Activated naive CD8-positive, alpha-beta T cell treated with anti-CD3 and anti-CD28 coated beads, Interleukin-2, amount 10 ng/mL, durations not matched to agents 7 days and 5 days (primary cell): ENCODE data around the gene FAM117A. TPM values are rescaled to one million over a fixed set of nuclear protein-coding genes. Genes with fewer than 3 reads are reported as not detected.

ENCODE experiments used
- ATAC-seq: fragments of 150-1000 bp; cut with Tn5 transposase; one replicate; pipeline ENCODE4 v1.10.0; 2021; ENCODE audit warnings: low read depth, moderate library complexity
- POLR2A ChIA-PET: fragments of 350-600 bp; sonication (Branson Sonifier 250); formaldehyde crosslinking; loops from one replicate; lab custom pipeline; 2021; ENCODE audit warnings: antibody characterized with exemption; lab: Charles Lee
- DNase-seq: peaks from one replicate; pipeline ENCODE4 v3.0.0; 2021
- H3K27ac Mint-ChIP-seq: one replicate; pipeline ENCODE4 v1.8.0; 2022; ENCODE audit warnings: mild to moderate bottlenecking, mixed read lengths
- H3K27me3 Mint-ChIP-seq: one replicate; pipeline ENCODE4 v1.8.0; 2022; ENCODE audit warnings: mild to moderate bottlenecking, moderate library complexity, mixed read lengths
- H3K36me3 Mint-ChIP-seq: one replicate; pipeline ENCODE4 v1.8.0; 2021; ENCODE audit warnings: mild to moderate bottlenecking, mixed read lengths
- H3K4me1 Mint-ChIP-seq: one replicate; pipeline ENCODE4 v1.8.0; 2021; ENCODE audit warnings: mixed read lengths
- H3K4me3 Mint-ChIP-seq: one replicate; pipeline ENCODE4 v1.8.0; 2022; ENCODE audit warnings: mild to moderate bottlenecking, moderate library complexity, mixed read lengths
- H3K9me3 Mint-ChIP-seq: one replicate; pipeline ENCODE4 v1.8.0; 2021; ENCODE audit warnings: mixed read lengths
- total RNA-seq, 2 experiments: library from RNA; stranded (reverse); gene quantifications; one replicate each; pipeline ENCODE4 v1.2.3, GENCODE V29; 2021

The FAM117A gene
- total RNA-seq, 2 experiments from 2014 or later: 47.0 to 57.2 TPM

DNA sequence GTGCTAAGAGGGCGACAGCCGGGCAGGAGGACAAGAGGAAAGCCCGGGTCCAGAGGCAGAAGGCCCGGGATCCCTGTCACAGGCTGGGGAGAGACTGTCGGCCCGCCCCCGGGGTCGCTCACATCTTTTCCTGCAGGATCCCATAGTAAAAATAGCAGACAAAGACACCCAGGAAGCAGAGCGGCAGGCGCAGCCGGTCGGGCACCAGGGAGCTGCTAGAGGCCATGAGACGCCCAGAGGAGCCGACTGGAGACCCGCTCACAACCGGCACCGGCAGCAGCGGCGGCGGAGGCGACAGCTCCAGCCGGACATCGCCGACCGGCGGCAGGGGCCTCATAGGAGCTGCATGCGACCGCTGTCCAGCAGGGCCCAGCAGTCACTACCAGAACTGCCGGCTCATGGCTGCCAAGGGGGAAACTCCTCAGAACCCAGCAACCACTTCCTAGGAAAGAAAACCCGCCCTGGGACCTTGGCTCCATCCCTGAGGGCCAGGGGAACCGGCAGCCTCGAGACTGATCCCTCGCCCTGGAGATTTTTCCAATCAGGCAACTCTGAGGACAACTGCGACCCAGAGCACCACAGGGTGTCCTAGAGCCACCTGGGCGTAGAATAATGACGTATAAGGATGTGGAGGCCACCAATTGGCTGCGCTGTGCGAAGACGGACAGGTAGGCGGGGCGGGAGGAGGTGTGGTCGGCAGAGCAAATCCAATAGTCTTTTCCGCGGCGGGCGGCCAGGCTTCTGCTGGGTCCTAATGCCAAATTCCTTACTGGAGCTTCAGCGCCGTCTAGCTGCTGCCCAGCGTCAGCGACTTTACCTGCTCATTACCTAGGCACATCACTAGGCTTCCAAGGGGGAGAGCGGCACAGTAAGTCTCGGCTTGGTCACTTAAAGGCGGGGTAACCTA is 56.1 kb downstream of the FAM117A start, which contains the start of gene SLC35B1:
Gene SLC35B1 (minus strand): TSS at position 357 of the 907 bp plus-strand sequence. CDS start 131 bp downstream, at position 226.
- Mint-ChIP-seq H3K27me3 (no peaks in the 10 kb centered on the region), H3K9me3 (no peaks in the 10 kb centered on the region), H3K4me3 (peak within 1 kb of the TSS; percentile 93), H3K27ac (peak within 1 kb of the TSS; percentile 98), H3K36me3 (peaks cover 3% of the 10 kb centered on the region), H3K4me1 (peaks cover 36% of the 10 kb centered on the region)
- POLR2A ChIA-PET: interaction anchor here (0.6 to 2.4 kb wide), 23 partner anchors 10 to 728 kb away, joined by 3 to 16 read pairs (median 4); partner anchors contain the start of genes FAM117A, KAT7 and PHB1
- DNase-seq (peak; percentile 95), ATAC-seq (peak; percentile 98)

DNA sequence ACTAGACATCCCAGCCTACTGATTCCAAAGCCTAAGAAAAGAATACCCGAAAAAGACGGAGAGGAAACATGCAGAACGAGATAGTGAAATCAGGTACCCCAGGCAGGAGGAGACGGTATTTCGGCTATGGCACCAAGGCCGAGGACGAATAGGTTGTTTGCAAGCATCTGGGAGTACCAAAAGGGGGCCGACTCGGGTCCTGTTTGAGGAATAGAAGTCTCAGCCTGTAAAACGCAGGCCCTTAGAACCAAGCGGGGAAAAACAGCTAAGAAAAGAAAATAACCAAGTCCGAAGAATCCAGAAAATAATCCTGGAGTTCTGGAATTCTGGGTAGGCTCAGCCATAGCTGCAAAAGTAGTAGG is 56.7 kb downstream of the FAM117A start:
- peaks cover 36% of the 10 kb centered on the region for H3K4me1 Mint-ChIP-seq
- peak overlapping the region; percentile 98 for H3K27ac Mint-ChIP-seq
- peaks cover 3% of the 10 kb centered on the region for H3K36me3 Mint-ChIP-seq
- DNase-seq (no peak), ATAC-seq (no peak)
- no peaks in the 10 kb centered on the region for H3K9me3 Mint-ChIP-seq
- H3K4me3 Mint-ChIP-seq: peak overlapping the region; percentile 93
- H3K27me3 Mint-ChIP-seq: no peaks in the 10 kb centered on the region
- POLR2A ChIA-PET: interaction anchor here (0.6 to 2.4 kb wide), 13 partner anchors 10 to 143 kb away, joined by 3 to 16 read pairs (median 5); partner anchors contain the start of genes FAM117A and KAT7

DNA sequence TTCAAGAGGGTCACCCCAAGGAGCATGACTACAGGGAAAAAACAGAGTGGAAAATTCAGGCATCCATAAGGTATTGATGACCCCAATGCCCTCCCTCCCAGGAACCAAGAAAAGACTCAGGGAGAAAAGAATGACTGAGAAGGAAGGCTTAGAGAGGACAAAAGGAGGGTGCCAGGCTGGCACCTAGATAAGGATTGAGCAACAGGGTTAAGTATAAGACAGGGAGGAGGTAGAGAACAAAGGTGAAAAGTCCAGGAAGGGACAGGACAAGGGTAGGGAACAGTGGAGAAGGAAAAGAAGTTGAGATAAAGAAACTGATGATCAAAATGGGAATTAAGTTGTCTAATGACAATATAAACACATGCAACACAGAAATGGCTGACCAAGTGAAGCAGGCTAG is 58.7 kb downstream of the FAM117A start:
- DNase-seq (no peak), ATAC-seq (no peak)
- peaks cover 36% of the 10 kb centered on the region for H3K4me1 Mint-ChIP-seq
- POLR2A ChIA-PET: interaction anchor here (0.5 to 1.2 kb wide), 2 partner anchors 28 to 69 kb away, joined by 3 to 5 read pairs; no protein-coding TSS in a partner anchor
- no peak overlapping the region for H3K27ac Mint-ChIP-seq
- H3K9me3 Mint-ChIP-seq: no peaks in the 10 kb centered on the region
- H3K4me3 Mint-ChIP-seq: peak overlapping the region; percentile 2
- H3K36me3 Mint-ChIP-seq: peaks cover 5% of the 10 kb centered on the region
- no peaks in the 10 kb centered on the region for H3K27me3 Mint-ChIP-seq

DNA sequence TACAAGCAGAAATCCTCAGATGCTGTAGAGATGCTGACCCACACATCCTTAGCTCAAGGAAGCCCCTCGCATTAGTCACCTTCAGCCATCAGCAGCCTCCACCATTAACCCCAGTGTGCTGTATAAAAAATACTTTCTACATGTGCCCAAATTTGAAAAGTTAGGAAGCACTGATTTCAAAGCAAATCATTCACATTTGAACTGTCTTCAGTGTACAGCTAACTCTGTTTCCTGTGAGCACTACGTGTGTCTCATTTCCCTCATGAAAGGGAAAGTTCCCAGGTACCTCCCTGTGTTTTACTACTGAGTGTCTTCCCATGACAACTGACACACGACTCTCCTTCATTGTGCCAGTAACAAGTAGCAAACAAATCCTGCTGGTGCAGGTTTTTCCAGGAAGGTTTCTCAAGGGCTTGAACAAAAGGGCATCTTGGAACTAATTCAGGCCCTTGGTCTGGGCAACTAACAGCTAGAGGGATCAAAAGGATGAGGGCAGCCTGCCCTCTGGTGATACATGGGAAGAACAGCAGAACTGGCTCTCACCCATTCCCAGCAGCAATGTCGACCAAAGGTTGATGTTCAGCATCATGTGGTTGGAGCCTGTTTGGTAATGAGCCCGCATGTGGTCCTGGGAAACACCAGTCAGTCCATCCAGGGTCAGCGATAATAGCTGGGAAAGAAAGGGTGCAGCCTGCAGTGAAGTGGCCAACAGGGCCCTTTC is 60.2 kb downstream of the FAM117A start:
- ATAC-seq (no peak), DNase-seq (no peak)
- Mint-ChIP-seq H3K4me3 (no peak overlapping the region), H3K9me3 (no peaks in the 10 kb centered on the region), H3K4me1 (peaks cover 33% of the 10 kb centered on the region), H3K27ac (no peak overlapping the region), H3K36me3 (peaks cover 13% of the 10 kb centered on the region), H3K27me3 (no peaks in the 10 kb centered on the region)
- POLR2A ChIA-PET: interaction anchor here (0.6 to 1.8 kb wide), 3 partner anchors 60 to 132 kb away, joined by 3 to 4 read pairs (median 3); partner anchors contain the start of gene KAT7

DNA sequence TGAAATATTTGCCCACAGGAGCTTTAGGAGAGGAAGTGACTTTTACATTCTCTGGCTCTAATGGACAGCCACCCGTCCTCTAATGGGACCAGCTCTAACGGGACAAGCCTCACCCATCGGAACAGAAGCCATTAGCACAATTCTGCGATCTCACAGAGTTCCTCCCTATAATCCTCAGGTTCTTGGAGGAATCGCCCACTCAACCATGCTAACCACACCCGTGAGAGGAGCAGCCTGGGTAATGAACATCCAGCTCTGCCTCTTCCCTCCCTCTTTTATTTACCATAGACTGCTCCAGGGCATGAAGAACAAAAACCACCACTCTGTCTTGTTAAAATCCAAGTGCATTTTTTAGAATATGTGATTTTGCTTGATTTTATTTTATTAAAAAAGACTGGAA is 63.0 kb downstream of the FAM117A start:
- ATAC-seq: no peak
- Mint-ChIP-seq H3K27me3 (no peaks in the 10 kb centered on the region), H3K27ac (no peak overlapping the region), H3K4me3 (no peak overlapping the region), H3K9me3 (no peaks in the 10 kb centered on the region), H3K36me3 (peaks cover 13% of the 10 kb centered on the region), H3K4me1 (peaks cover 26% of the 10 kb centered on the region)
- DNase-seq: no peak
- POLR2A ChIA-PET: no interaction called here

DNA sequence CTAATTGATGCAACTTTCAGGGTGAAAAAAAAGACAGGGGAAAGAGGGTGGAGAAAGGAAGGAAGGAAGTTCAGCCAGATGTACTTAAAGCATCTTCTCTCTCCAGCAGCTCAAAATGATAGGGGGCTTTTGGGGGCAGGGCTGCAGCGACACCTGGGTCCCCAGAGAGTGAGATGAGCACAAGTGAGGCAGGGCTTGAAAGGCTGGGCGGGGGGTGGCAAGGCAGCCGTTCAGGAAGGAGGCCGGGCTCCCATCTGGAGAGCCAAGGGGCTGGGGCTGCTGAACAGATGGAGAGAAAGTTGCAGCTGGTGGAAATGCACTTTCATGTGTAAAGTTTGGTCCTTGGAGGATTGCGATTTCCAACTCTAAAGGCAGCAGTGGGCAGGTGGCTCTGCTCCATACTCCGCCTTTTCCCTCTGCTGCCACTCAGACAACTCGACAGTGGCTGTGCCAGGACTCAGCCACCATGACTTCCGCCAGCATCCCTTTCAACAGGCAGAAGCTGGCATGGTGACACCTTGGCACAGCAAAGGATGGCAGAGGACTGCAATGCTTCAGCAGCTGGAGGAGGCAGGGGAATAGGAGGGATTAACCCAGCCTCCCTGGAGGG is 63.9 kb downstream of the FAM117A start:
- Mint-ChIP-seq H3K36me3 (peaks cover 13% of the 10 kb centered on the region), H3K4me1 (peaks cover 28% of the 10 kb centered on the region), H3K4me3 (no peak overlapping the region), H3K27me3 (no peaks in the 10 kb centered on the region), H3K27ac (peak overlapping the region; percentile 0), H3K9me3 (no peaks in the 10 kb centered on the region)
- no peak for DNase-seq
- POLR2A ChIA-PET: interaction anchor here (1.2 kb wide), 1 partner anchor 64 kb away, joined by 3 read pairs; the partner anchor contains the start of gene FAM117A
- ATAC-seq: no peak

DNA sequence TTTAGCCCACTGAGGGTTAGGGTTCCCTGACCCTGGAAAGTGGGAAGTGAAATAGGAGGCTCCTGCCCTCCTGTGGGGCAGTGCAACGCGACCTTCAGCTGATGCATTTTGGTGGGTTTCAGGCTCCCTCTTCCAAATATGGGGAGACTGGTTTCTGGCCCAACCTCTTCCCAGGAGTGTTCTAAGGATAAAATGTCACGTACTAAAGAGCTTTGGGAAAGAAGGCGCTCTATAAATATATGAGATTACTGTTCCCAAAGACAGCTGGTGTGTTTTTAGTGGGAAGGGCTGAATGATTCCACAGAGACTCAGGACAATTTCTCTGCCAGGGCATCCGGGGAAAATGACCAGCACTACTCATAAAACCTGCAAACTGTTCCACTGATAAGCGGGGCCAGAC is 65.9 kb downstream of the FAM117A start:
- H3K27me3 Mint-ChIP-seq: no peaks in the 10 kb centered on the region

DNA sequence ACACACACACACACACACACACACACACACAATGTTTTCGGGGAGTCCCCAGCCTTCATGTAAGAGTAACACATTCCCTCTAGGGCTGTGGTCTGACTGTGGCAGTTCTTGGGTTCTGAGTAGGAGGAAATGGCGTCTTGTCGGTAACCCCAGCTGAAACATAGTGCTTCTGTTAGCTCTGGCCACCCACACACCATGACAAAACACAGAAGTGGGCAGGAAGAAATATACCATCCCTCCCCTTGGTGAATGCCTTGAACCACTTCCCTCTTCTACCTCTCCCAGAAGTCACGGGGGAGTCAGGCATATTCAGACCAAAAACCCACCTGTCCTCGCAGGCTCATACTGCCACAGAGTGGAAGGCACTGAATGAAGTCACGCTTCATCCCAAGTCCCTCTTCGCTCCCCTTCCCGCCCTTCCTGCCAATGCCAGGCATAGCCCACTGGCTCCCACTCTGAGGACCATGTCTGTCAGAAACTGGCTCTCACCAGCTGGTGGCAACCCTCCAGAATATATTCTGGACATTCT is 67.6 kb downstream of the FAM117A start:
- POLR2A ChIA-PET: interaction anchor here (0.6 to 4.0 kb wide), 13 partner anchors 12 to 134 kb away, joined by 3 to 33 read pairs (median 5); partner anchors contain the start of genes KAT7, NXPH3, SLC35B1 and SPOP
- Mint-ChIP-seq H3K4me1 (peaks cover 32% of the 10 kb centered on the region), H3K27ac (peak overlapping the region; percentile 92), H3K9me3 (no peaks in the 10 kb centered on the region), H3K36me3 (peaks cover 16% of the 10 kb centered on the region), H3K4me3 (peak overlapping the region; percentile 63), H3K27me3 (no peaks in the 10 kb centered on the region)
- DNase-seq: peak; percentile 58
- ATAC-seq: peak; percentile 95

More for the DNA sequence above, 65.9 kb downstream of the FAM117A start:
- Mint-ChIP-seq H3K4me3 (no peak overlapping the region), H3K36me3 (peaks cover 13% of the 10 kb centered on the region), H3K27ac (no peak overlapping the region), H3K4me1 (peaks cover 28% of the 10 kb centered on the region), H3K9me3 (no peaks in the 10 kb centered on the region)
- POLR2A ChIA-PET: interaction anchor here (0.7 to 4.0 kb wide), 5 partner anchors 10 to 239 kb away, joined by 3 to 33 read pairs (median 7); partner anchors contain the start of genes KAT7 and SLC35B1
- ATAC-seq (no peak), DNase-seq (no peak)

DNA sequence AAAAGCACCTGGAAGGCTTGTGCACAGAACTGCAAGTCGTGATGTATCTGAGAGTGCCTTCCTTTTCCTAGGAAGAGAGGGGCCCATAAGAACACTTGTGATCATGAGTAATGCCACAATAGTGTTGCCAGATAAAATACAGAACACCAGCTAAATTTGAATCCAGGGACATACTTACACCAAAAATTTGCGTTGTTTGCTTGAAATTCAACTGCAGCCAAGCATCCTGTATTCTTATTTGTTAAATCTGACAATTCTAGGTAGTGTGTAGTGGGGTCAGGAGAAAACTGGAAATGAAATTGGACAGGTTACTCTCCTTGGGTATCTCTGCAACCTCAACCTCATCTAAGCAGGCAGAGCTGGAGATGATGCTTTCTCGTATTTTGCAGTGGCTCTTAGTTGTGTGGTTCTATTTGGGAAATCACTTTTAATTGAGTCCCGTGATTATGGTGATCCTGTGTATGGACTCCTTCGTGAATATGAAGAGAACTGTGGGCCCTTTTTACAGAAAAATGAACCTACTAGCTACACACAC is 68.2 kb downstream of the FAM117A start:
- Mint-ChIP-seq H3K27ac (peak overlapping the region; percentile 92), H3K4me3 (peak overlapping the region; percentile 63), H3K27me3 (no peaks in the 10 kb centered on the region), H3K4me1 (peaks cover 37% of the 10 kb centered on the region), H3K36me3 (peaks cover 13% of the 10 kb centered on the region), H3K9me3 (no peaks in the 10 kb centered on the region)
- DNase-seq: no peak
- POLR2A ChIA-PET: interaction anchor here (0.6 to 4.0 kb wide), 13 partner anchors 12 to 134 kb away, joined by 3 to 33 read pairs (median 5); partner anchors contain the start of genes KAT7, NXPH3, SLC35B1 and SPOP
- peak; percentile 32 for ATAC-seq

DNA sequence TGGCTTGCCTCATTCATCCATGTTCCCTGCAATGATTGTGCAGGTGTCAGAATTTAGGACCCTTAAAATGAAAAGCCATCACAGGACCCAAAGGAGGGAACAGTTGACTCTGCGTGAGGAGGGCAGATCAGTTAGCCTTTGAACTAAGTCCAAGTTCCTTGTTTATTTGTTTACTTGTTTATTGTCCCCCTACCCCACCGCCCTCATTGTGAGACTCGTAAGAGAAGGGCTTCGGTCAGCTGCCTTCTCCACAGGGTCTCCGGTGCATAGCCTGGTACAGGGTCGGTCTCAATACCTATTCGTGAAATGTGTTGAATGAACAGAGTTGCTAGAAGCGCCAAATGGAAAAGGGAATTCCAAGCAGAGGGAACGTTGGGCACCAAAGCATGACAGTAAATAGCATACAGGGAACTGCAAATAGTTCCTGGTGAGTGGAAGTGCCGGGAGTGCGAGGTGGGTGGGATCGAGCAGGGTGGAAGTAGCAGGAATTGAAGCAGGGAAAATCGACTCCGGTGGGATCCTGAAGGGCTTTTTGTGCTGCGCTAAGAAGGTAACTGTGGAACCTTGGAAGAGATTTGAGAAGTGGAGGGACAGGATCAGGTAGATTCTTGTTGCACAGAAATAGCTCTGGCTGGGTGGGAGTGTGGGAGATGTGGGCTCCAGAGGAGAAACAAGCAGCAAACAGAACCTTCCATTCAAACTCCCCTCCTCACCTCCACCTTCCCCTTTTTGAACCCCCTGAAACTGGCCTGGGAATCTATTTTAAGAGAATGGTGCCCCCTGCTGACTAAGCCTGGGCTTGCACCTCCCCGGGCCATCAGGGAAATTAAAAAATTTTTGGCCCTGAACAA is 68.9 kb downstream of the FAM117A start:
- Mint-ChIP-seq H3K27ac (peak overlapping the region; percentile 92), H3K27me3 (no peaks in the 10 kb centered on the region), H3K9me3 (no peaks in the 10 kb centered on the region), H3K36me3 (peaks cover 11% of the 10 kb centered on the region), H3K4me3 (peak overlapping the region; percentile 63), H3K4me1 (peaks cover 37% of the 10 kb centered on the region)
- DNase-seq (peak; percentile 81), ATAC-seq (peak; percentile 16)
- POLR2A ChIA-PET: interaction anchor here (1.1 to 4.0 kb wide), 4 partner anchors 18 to 125 kb away, joined by 5 to 33 read pairs (median 8); partner anchors contain the start of genes NXPH3 and SPOP

DNA sequence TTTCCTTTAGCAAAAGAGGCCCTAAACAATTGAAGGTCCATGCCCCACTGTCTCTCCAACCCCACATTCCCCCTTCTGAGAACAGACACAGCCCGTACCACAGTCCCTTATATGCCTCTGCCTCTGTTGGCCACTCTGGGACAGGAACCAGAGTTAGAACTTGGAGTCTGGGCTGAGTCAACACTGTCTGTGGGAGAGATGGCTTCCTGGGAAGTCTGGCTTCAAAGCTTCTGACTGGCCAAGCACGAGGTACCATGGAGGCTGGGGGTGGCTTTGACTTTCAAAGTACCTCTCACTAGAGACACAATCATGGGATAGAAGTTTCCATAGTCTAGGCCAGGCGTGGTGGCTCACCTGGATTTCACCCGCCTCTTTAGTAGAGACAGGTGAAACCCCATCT is 71.2 kb downstream of the FAM117A start:
- POLR2A ChIA-PET: no interaction called here
- H3K27ac Mint-ChIP-seq: peak overlapping the region; percentile 32
- no peak overlapping the region for H3K4me3 Mint-ChIP-seq
- peaks cover 9% of the 10 kb centered on the region for H3K36me3 Mint-ChIP-seq
- DNase-seq (no peak), ATAC-seq (no peak)
- H3K27me3 Mint-ChIP-seq: no peaks in the 10 kb centered on the region
- no peaks in the 10 kb centered on the region for H3K9me3 Mint-ChIP-seq
- H3K4me1 Mint-ChIP-seq: peaks cover 43% of the 10 kb centered on the region
